EH (cell line): ENCODE data around the gene MME.
"Not testable (repeated sequence)": the region's sequence is repeated elsewhere in the genome, so short reads cannot be mapped to it uniquely, and the experiment has no call there.

ENCODE experiments used
- DNase-seq: peaks from one replicate; pipeline ENCODE4 v3.0.0-alpha.2; 2015; ENCODE audit warnings: low read depth

The MME gene

GRCh38 chr3:155084567-155084966 lies 4.4 kb downstream of the MME start:
- DNase-seq: no peak

- DNase-seq: no peak
Observed at GRCh38 chr3:155086051-155086450, 5.9 kb downstream of the MME start.

GRCh38 chr3:155088706-155089345 lies 8.7 kb downstream of the MME start:
- peak; percentile 58 for DNase-seq

- DNase-seq: no peak
Observed at GRCh38 chr3:155089495-155089894, 9.4 kb downstream of the MME start.

- DNase-seq: no peak
Observed at GRCh38 chr3:155093261-155093660, 13.1 kb downstream of the MME start.

GRCh38 chr3:155096303-155097008 lies 16.3 kb downstream of the MME start:
- no peak for DNase-seq

GRCh38 chr3:155097009-155097349 lies 16.9 kb downstream of the MME start:
- DNase-seq: no peak

- DNase-seq: peak; percentile 60
Observed at GRCh38 chr3:155101398-155101797, 21.3 kb downstream of the MME start.

- peak; percentile 30 for DNase-seq
Observed at GRCh38 chr3:155102329-155102728, 22.2 kb downstream of the MME start.

- no peak for DNase-seq
Observed at GRCh38 chr3:155103686-155104085, 23.6 kb downstream of the MME start.

GRCh38 chr3:155106119-155106518 lies 26.0 kb downstream of the MME start:
- DNase-seq: peak; percentile 3

GRCh38 chr3:155110022-155110421 lies 29.9 kb downstream of the MME start:
- DNase-seq: no peak

GRCh38 chr3:155110996-155111901 lies 31.1 kb downstream of the MME start:
- DNase-seq: no peak

GRCh38 chr3:155111971-155112370 lies 31.9 kb downstream of the MME start:
- no peak for DNase-seq

GRCh38 chr3:155112661-155113389 lies 32.7 kb downstream of the MME start:
- no peak for DNase-seq

- DNase-seq: not testable (repeated sequence)
Observed at GRCh38 chr3:155124745-155125144, 44.6 kb downstream of the MME start.

- DNase-seq: no peak
Observed at GRCh38 chr3:155129396-155129795, 49.3 kb downstream of the MME start.

GRCh38 chr3:155130001-155130400 lies 49.9 kb downstream of the MME start:
- DNase-seq: peak; percentile 5

- peak; percentile 34 for DNase-seq
Observed at GRCh38 chr3:155131104-155131503, 51.0 kb downstream of the MME start.

GRCh38 chr3:155134311-155134710 lies 54.2 kb downstream of the MME start:
- not testable (repeated sequence) for DNase-seq

- no peak for DNase-seq
Observed at GRCh38 chr3:155135003-155135402, 54.9 kb downstream of the MME start.

- no peak for DNase-seq
Observed at GRCh38 chr3:155138677-155139076, 58.6 kb downstream of the MME start.
